Lung (tissue), 12 donors: ENCODE results near the gene ADGRE3. TPM values are rescaled to one million over a fixed set of nuclear protein-coding genes. Genes with fewer than 3 reads are reported as not detected.

Source experiments
- ATAC-seq: fragments of 200-7000 bp; cut with Tn5 transposase; one replicate; pipeline ENCODE4 v1.9.1; 2020; ENCODE audit warnings: moderate number of reproducible peaks; ENCODE audit not compliant: insufficient read depth, low FRiP score
- DNase-seq, 3 donors: peaks; one replicate each; pipeline ENCODE4 v3.0.0-alpha.2; 2013 to 2017
- H3K27ac ChIP-seq, 2 donors: one replicate each; pipeline ENCODE4 v1.5.1; 2013; ENCODE audit warnings: mild to moderate bottlenecking in 2 of 2, moderate library complexity in 2 of 2, control low read depth in 1 of 2, inconsistent platforms in 1 of 2, low read depth in 1 of 2, low read length in 1 of 2
- H3K27me3 ChIP-seq, 3 donors: one replicate each; pipeline ENCODE4 v1.5.1; 2013; ENCODE audit warnings: low read length in 2 of 3; ENCODE audit not compliant: control insufficient read depth in 3 of 3, insufficient read depth in 3 of 3
- H3K36me3 ChIP-seq, 4 donors: one replicate each; pipeline ENCODE4 v1.5.1; 2013; ENCODE audit warnings: low read length in 4 of 4, mild to moderate bottlenecking in 1 of 4, moderate library complexity in 1 of 4; ENCODE audit not compliant: control insufficient read depth in 4 of 4, insufficient read depth in 4 of 4
- H3K4me1 ChIP-seq, 5 donors: one replicate each; pipeline ENCODE4 v1.5.1; 2013; ENCODE audit warnings: low read length in 5 of 5, mild to moderate bottlenecking in 2 of 5, moderate library complexity in 1 of 5; ENCODE audit not compliant: control insufficient read depth in 5 of 5, insufficient read depth in 5 of 5
- H3K4me3 ChIP-seq: one replicate; pipeline ENCODE4 v1.5.1; 2013; ENCODE audit warnings: mild to moderate bottlenecking, control low read depth, moderate library complexity
- H3K9ac ChIP-seq, 2 donors: one replicate each; pipeline ENCODE4 v1.5.1; 2013; ENCODE audit warnings: low read length in 2 of 2, control low read depth in 1 of 2; ENCODE audit not compliant: insufficient read depth in 1 of 2
- H3K9me3 ChIP-seq, 4 donors: one replicate each; pipeline ENCODE4 v1.5.1; 2013; ENCODE audit warnings: low read length in 3 of 4, mild to moderate bottlenecking in 1 of 4, moderate library complexity in 1 of 4; ENCODE audit not compliant: control insufficient read depth in 4 of 4, insufficient read depth in 3 of 4
- CTCF ChIP-seq: IDR thresholded peaks from 2 replicates; pipeline ENCODE4 v1.5.1; 2012; ENCODE audit warnings: mild to moderate bottlenecking; ENCODE audit errors: control extremely low read depth, extremely low read depth
- WGBS, 2 donors: extraction: QIAGEN DNeasy Blood & Tissue Kit; methylation state at CpG; one replicate each; pipeline ENCODE4 v1.1.7; 2013; 5-methylcytosine and 5-hydroxymethylcytosine counted together
- polyA plus RNA-seq, 2 donors: library from polyadenylated mRNA; stranded (reverse); fragments of 200-250 nt; gene quantifications; one replicate each; pipeline ENCODE4 v1.2.1, GENCODE V29; 2013
- total RNA-seq, 2 donors: library from RNA; depleted of rRNA in 1 of 2; stranded (reverse); fragments of >200 nt in 1 of 2; gene quantifications; one replicate each; pipeline ENCODE4 v1.2.1, GENCODE V29; 2014 to 2021
- donor health status: control.
- donor health status: control.
- donor health status: Bipolar disorder and iron deficiency.
- donor health status: healthy.
- donor health status: DM: yes; HTN: yes; CAD: no.

ADGRE3 gene
- total and polyA plus RNA-seq, 4 donors: 1.5 to 2.1 (median 1.7) TPM

GRCh38 chr19:14700711-14701375 is 26.2 kb upstream of the ADGRE3 start:
- no peak for DNase-seq
- H3K27ac ChIP-seq: no peak overlapping the region
- H3K4me1 ChIP-seq: no peaks in the 10 kb centered on the region
- TF ChIP-seq CTCF: no peak
- H3K36me3 ChIP-seq: peaks cover 54 to 72% (median 63%) of the 10 kb centered on the region in 4 donors
- H3K9ac ChIP-seq: no peak overlapping the region
- H3K9me3 ChIP-seq: peaks cover 0 to 24% (median 0%) of the 10 kb centered on the region in 4 donors
- H3K4me3 ChIP-seq: no peak overlapping the region
- H3K27me3 ChIP-seq: no peaks in the 10 kb centered on the region
- 95% methylated on average over 9 of the region's 9 CpGs for WGBS, 2 donors
- no peak for ATAC-seq

GRCh38 chr19:14699641-14700040 is 25.0 kb upstream of the ADGRE3 start:
- no peak overlapping the region for H3K27ac ChIP-seq
- no peaks in the 10 kb centered on the region for H3K4me1 ChIP-seq
- no peak for TF ChIP-seq CTCF
- peaks cover 57 to 69% (median 66%) of the 10 kb centered on the region in 4 donors for H3K36me3 ChIP-seq
- 82 to 89% methylated on average over 8 of the region's 8 CpGs for WGBS, 2 donors
- no peak overlapping the region for H3K9ac ChIP-seq
- H3K27me3 ChIP-seq: no peaks in the 10 kb centered on the region
- DNase-seq: no peak
- no peak for ATAC-seq
- no peak overlapping the region for H3K4me3 ChIP-seq
- peaks cover 0 to 17% (median 0%) of the 10 kb centered on the region in 4 donors for H3K9me3 ChIP-seq

GRCh38 chr19:14695471-14695870 is 20.8 kb upstream of the ADGRE3 start:
- no peaks in the 10 kb centered on the region for H3K27me3 ChIP-seq
- DNase-seq: no peak
- H3K9me3 ChIP-seq: peaks cover 0 to 2% (median 0%) of the 10 kb centered on the region in 4 donors
- no peak for ATAC-seq
- peaks cover 0 to 2% (median 0%) of the 10 kb centered on the region in 5 donors for H3K4me1 ChIP-seq
- H3K36me3 ChIP-seq: peaks cover 31 to 40% (median 33%) of the 10 kb centered on the region in 4 donors
- H3K9ac ChIP-seq: no peak overlapping the region
- 95 to 98% methylated on average over 5 of the region's 5 CpGs for WGBS, 2 donors
- no peak overlapping the region for H3K4me3 ChIP-seq
- TF ChIP-seq CTCF: no peak
- no peak overlapping the region for H3K27ac ChIP-seq
